Liver (tissue), 9 donors: Measurements from ENCODE around the gene MYH7B. TPM values are rescaled to one million over a fixed set of nuclear protein-coding genes. Genes with fewer than 3 reads are reported as not detected.

Source experiments
- DNase-seq: peaks from one replicate; pipeline ENCODE4 v3.0.0-alpha.2; 2017; ENCODE audit warnings: low spot score
- H3K27ac ChIP-seq, 2 donors: one replicate each; pipeline ENCODE4 v1.7.0; 2013; ENCODE audit warnings: inconsistent platforms in 2 of 2, low read length in 2 of 2, control low read depth in 1 of 2, low read depth in 1 of 2, mild to moderate bottlenecking in 1 of 2
- H3K27me3 ChIP-seq, 4 donors: one replicate each; pipeline versions ENCODE4 v1.6.1 to v1.7.0; 2013; ENCODE audit warnings: low read length in 3 of 4, inconsistent platforms in 1 of 4, mild to moderate bottlenecking in 1 of 4, moderate library complexity in 1 of 4; ENCODE audit not compliant: control insufficient read depth in 4 of 4, insufficient read depth in 4 of 4
- H3K36me3 ChIP-seq, 4 donors: one replicate each; pipeline versions ENCODE4 v1.6.1 to v1.7.0; 2013; ENCODE audit warnings: low read length in 3 of 4, mild to moderate bottlenecking in 3 of 4, low read depth in 1 of 4, moderate library complexity in 1 of 4; ENCODE audit not compliant: control insufficient read depth in 4 of 4, insufficient read depth in 3 of 4
- H3K4me1 ChIP-seq, 4 donors: one replicate each; pipeline versions ENCODE4 v1.6.1 to v1.7.0; 2013; ENCODE audit warnings: low read length in 3 of 4, mild to moderate bottlenecking in 3 of 4, moderate library complexity in 1 of 4; ENCODE audit not compliant: control insufficient read depth in 4 of 4, insufficient read depth in 4 of 4
- H3K4me3 ChIP-seq, 3 donors: one replicate each; pipeline versions ENCODE4 v1.6.1 to v1.7.0; 2013; ENCODE audit warnings: low read length in 3 of 3, control low read depth in 1 of 3, low read depth in 1 of 3, mild to moderate bottlenecking in 1 of 3
- H3K9ac ChIP-seq, 2 donors: one replicate each; pipeline ENCODE4 v1.7.0; 2013; ENCODE audit warnings: low read length in 2 of 2, mild to moderate bottlenecking in 2 of 2, moderate library complexity in 2 of 2, control low read depth in 1 of 2, low read depth in 1 of 2
- H3K9me3 ChIP-seq, 4 donors: one replicate each; pipeline versions ENCODE4 v1.6.1 to v1.7.0; 2013; ENCODE audit warnings: low read length in 3 of 4; ENCODE audit not compliant: control insufficient read depth in 4 of 4
- ATF3 ChIP-seq: IDR thresholded peaks from 2 replicates; pipeline ENCODE4 v1.6.1; 2016; ENCODE audit warnings: antibody characterized with exemption
- EGR1 ChIP-seq, 2 donors: IDR thresholded peaks; 2 replicates each; pipeline ENCODE4 v1.6.1; 2016 to 2018; ENCODE audit warnings: antibody characterized with exemption in 2 of 2, low read depth in 2 of 2
- FOXA1 ChIP-seq: IDR thresholded peaks from 2 replicates; pipeline ENCODE4 v1.6.1; 2016; ENCODE audit warnings: antibody characterized with exemption
- FOXA2 ChIP-seq: IDR thresholded peaks from 2 replicates; pipeline ENCODE4 v1.6.1; 2016; ENCODE audit warnings: antibody characterized with exemption
- GABPA ChIP-seq, 2 donors: IDR thresholded peaks in 1 of 2; conservative IDR thresholded peaks in 1 of 2; 2 replicates each; pipeline ENCODE4 v1.6.1; 2016; ENCODE audit warnings: antibody characterized with exemption in 2 of 2, mild to moderate bottlenecking in 1 of 2, moderate library complexity in 1 of 2
- HNF4A ChIP-seq, 2 donors: conservative IDR thresholded peaks; 2 replicates each; pipeline ENCODE4 v1.6.1; 2016; ENCODE audit warnings: antibody characterized with exemption in 2 of 2, mild to moderate bottlenecking in 2 of 2
- HNF4G ChIP-seq: IDR thresholded peaks from 2 replicates; pipeline ENCODE4 v1.6.1; 2016; ENCODE audit warnings: antibody characterized with exemption
- JUND ChIP-seq, 2 donors: IDR thresholded peaks; 2 replicates each; pipeline ENCODE4 v1.6.1; 2016; ENCODE audit warnings: antibody characterized with exemption in 2 of 2
- NR2F2 ChIP-seq: IDR thresholded peaks from 2 replicates; pipeline ENCODE4 v1.6.1; 2016; ENCODE audit warnings: antibody characterized with exemption
- RAD21 ChIP-seq, 2 donors: IDR thresholded peaks; 2 replicates each; pipeline ENCODE4 v1.6.1; 2016; ENCODE audit warnings: antibody characterized with exemption in 2 of 2, mild to moderate bottlenecking in 2 of 2
- REST ChIP-seq: IDR thresholded peaks from 2 replicates; pipeline ENCODE4 v1.6.1; 2016; ENCODE audit warnings: antibody characterized with exemption, mild to moderate bottlenecking
- RXRA ChIP-seq, 2 donors: IDR thresholded peaks; 2 replicates each; pipeline ENCODE4 v1.6.1; 2017 to 2018; ENCODE audit warnings: antibody characterized with exemption in 2 of 2, mild to moderate bottlenecking in 1 of 2
- SP1 ChIP-seq: IDR thresholded peaks from 2 replicates; pipeline ENCODE4 v1.6.1; 2018; ENCODE audit warnings: antibody characterized with exemption, mild to moderate bottlenecking
- TAF1 ChIP-seq: conservative IDR thresholded peaks from 2 replicates; pipeline ENCODE4 v1.6.1; 2016; ENCODE audit warnings: antibody characterized with exemption, mild to moderate bottlenecking
- YY1 ChIP-seq: IDR thresholded peaks from 2 replicates; pipeline ENCODE4 v1.6.1; 2016; ENCODE audit warnings: antibody characterized with exemption, mild to moderate bottlenecking
- ZBTB33 ChIP-seq: IDR thresholded peaks from 2 replicates; pipeline ENCODE4 v1.6.1; 2016; ENCODE audit warnings: antibody characterized with exemption
- WGBS: extraction: QIAGEN DNeasy Blood & Tissue Kit; methylation state at CpG from one replicate; pipeline ENCODE4 v1.1.7; 2013; 5-methylcytosine and 5-hydroxymethylcytosine counted together
- polyA plus RNA-seq, 2 donors: library from polyadenylated mRNA; stranded (reverse) in 1 of 2; unstranded in 1 of 2; fragments of 200-250 nt in 1 of 2; fragments of >200 nt in 1 of 2; fragmentation: Nextera tagmentation in 1 of 2; extraction: Ambion mirVana in 1 of 2; gene quantifications; one replicate each; pipeline versions ENCODE4 v1.2.1 to v1.2.3, GENCODE V29; 2013 to 2015
- total RNA-seq, 2 donors: library from RNA; depleted of rRNA; stranded (reverse); fragments of >200 nt; gene quantifications; one replicate each; pipeline ENCODE4 v1.2.3, GENCODE V29; 2014
- TF ChIP-seq, protein P1 (sequence below): fragments of 150-350 bp; IDR thresholded peaks from 2 replicates; pipeline ENCODE4 v1.5.1; 2017; ENCODE audit warnings: improper control_type of control experiment, low read depth, low read length; ENCODE audit not compliant: missing input control
- TF ChIP-seq, protein P2 (sequence below): IDR thresholded peaks from 2 replicates; pipeline ENCODE4 v1.6.1; 2016; ENCODE audit warnings: antibody characterized with exemption
- donor health status: healthy.
- donor health status: healthy.
- donor health status: healthy.
- donor health status: healthy.
- donor health status: healthy.

The MYH7B gene
- total and polyA plus RNA-seq, 4 donors: 0.12 to 0.33 (median 0.24) TPM

- peak overlapping the region; percentile 88 to 93 for H3K27ac ChIP-seq
- H3K9ac ChIP-seq: peak overlapping the region; percentile 85 to 90
- no peak for DNase-seq
- peaks cover 0 to 21% (median 11%) of the 10 kb centered on the region in 4 donors for H3K4me1 ChIP-seq
- no peaks in the 10 kb centered on the region for H3K9me3 ChIP-seq
- H3K4me3 ChIP-seq: peak overlapping the region; percentile 49 to 86 (median 65)
- WGBS: 16% methylated on average over 6 of the region's 6 CpGs
- no peaks in the 10 kb centered on the region for H3K27me3 ChIP-seq
- no peaks in the 10 kb centered on the region for H3K36me3 ChIP-seq
- TF ChIP-seq NR2F2 (no peak), JUND (IDR thresholded peaks at IDR 0.05) (no peak), RAD21 (IDR thresholded peaks at IDR 0.05) (no peak), HNF4G (no peak), EGR1 (IDR thresholded peaks at IDR 0.05; ENCODE audit: low read depth in 2 of 2) (no peak)
Observed at GRCh38 chr20:34956041-34956458, 382 bp downstream of the MYH7B start.

GRCh38 chr20:34956751-34957472, 1.2 kb downstream of the MYH7B start:
- WGBS: 94% methylated on average over 21 of the region's 21 CpGs
- H3K36me3 ChIP-seq: no peaks in the 10 kb centered on the region

More at GRCh38 chr20:34956751-34957472, 1.2 kb downstream of the MYH7B start:
- no peak for DNase-seq
- Histone ChIP-seq H3K9ac (no peak overlapping the region), H3K27ac (no peak overlapping the region), H3K4me3 (no peak overlapping the region), H3K4me1 (peaks cover 0 to 19% (median 9%) of the 10 kb centered on the region in 4 donors), H3K9me3 (no peaks in the 10 kb centered on the region), H3K27me3 (no peaks in the 10 kb centered on the region)
- TF ChIP-seq YY1: no peak
- TF ChIP-seq RAD21 (IDR thresholded peaks at IDR 0.05): no peak
- TF ChIP-seq GABPA (IDR thresholded peaks at IDR 0.05 in 1 of 2, conservative IDR thresholded peaks at IDR 0.05 in 1 of 2): no peak
- TF ChIP-seq RXRA (IDR thresholded peaks at IDR 0.05): no peak
- no peak for TF ChIP-seq HNF4A (conservative IDR thresholded peaks at IDR 0.05)
- TF ChIP-seq FOXA2: no peak
- no peak for TF ChIP-seq REST
- TF ChIP-seq, protein P1, sequence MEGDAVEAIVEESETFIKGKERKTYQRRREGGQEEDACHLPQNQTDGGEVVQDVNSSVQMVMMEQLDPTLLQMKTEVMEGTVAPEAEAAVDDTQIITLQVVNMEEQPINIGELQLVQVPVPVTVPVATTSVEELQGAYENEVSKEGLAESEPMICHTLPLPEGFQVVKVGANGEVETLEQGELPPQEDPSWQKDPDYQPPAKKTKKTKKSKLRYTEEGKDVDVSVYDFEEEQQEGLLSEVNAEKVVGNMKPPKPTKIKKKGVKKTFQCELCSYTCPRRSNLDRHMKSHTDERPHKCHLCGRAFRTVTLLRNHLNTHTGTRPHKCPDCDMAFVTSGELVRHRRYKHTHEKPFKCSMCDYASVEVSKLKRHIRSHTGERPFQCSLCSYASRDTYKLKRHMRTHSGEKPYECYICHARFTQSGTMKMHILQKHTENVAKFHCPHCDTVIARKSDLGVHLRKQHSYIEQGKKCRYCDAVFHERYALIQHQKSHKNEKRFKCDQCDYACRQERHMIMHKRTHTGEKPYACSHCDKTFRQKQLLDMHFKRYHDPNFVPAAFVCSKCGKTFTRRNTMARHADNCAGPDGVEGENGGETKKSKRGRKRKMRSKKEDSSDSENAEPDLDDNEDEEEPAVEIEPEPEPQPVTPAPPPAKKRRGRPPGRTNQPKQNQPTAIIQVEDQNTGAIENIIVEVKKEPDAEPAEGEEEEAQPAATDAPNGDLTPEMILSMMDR: no peak
- no peak for TF ChIP-seq HNF4G
- no peak for TF ChIP-seq FOXA1
- no peak for TF ChIP-seq TAF1
- TF ChIP-seq EGR1 (IDR thresholded peaks at IDR 0.05; ENCODE audit: low read depth in 2 of 2): no peak
- no peak for TF ChIP-seq SP1
- TF ChIP-seq ZBTB33: no peak
- TF ChIP-seq, protein P2, sequence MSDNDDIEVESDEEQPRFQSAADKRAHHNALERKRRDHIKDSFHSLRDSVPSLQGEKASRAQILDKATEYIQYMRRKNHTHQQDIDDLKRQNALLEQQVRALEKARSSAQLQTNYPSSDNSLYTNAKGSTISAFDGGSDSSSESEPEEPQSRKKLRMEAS: no peak
- no peak for TF ChIP-seq JUND (IDR thresholded peaks at IDR 0.05)
- no peak for TF ChIP-seq ATF3
